Measurements from ENCODE around the gene ARHGDIB.

- TF ChIP-seq CTCF (IDR thresholded peaks at IDR 0.05) (no peak), POLR2A (IDR thresholded peaks at IDR 0.05) (no peak)
Measured at GRCh38 chr12:15000575-15000974, 39.2 kb upstream of the ARHGDIB start.
